Activated CD8-positive, alpha-beta T cell treated with anti-CD3 and anti-CD28 coated beads for 36 hours (primary cell): ENCODE measurements around the gene ACTL6A. TPM values are rescaled to one million over a fixed set of nuclear protein-coding genes. Genes with fewer than 3 reads are reported as not detected.
"Not testable (repeated sequence)": the region's sequence is repeated elsewhere in the genome, so short reads cannot be mapped to it uniquely, and the experiment has no call there.

Experiments
- ATAC-seq: fragments of 200-7000 bp; cut with Tn5 transposase; one replicate; pipeline ENCODE4 v1.10.0; 2021; ENCODE audit warnings: mild to moderate bottlenecking, moderate library complexity
- CTCF ChIA-PET: fragments of 350-600 bp; sonication (Branson Sonifier 250); formaldehyde crosslinking; loops from one replicate; lab custom pipeline; 2021; ENCODE audit warnings: antibody characterized with exemption; lab: Charles Lee
- POLR2A ChIA-PET: fragments of 350-600 bp; sonication (Branson Sonifier 250); formaldehyde crosslinking; loops from one replicate; lab custom pipeline; 2021; ENCODE audit warnings: antibody characterized with exemption; lab: Charles Lee
- DNase-seq: peaks from one replicate; pipeline ENCODE4 v3.0.0-alpha.2; 2020
- H3K27ac Mint-ChIP-seq: one replicate; pipeline ENCODE4 v1.8.0; 2021; ENCODE audit warnings: mild to moderate bottlenecking, mixed read lengths
- H3K27me3 Mint-ChIP-seq: one replicate; pipeline ENCODE4 v1.8.0; 2021; ENCODE audit warnings: mixed read lengths
- H3K36me3 Mint-ChIP-seq: one replicate; pipeline ENCODE4 v1.8.0; 2021; ENCODE audit warnings: low read depth, mixed read lengths
- H3K4me1 Mint-ChIP-seq: one replicate; pipeline ENCODE4 v1.8.0; 2021; ENCODE audit warnings: low read depth, mixed read lengths
- H3K4me3 Mint-ChIP-seq: one replicate; pipeline ENCODE4 v1.8.0; 2021; ENCODE audit warnings: mild to moderate bottlenecking, moderate library complexity, mixed read lengths
- H3K9me3 Mint-ChIP-seq: one replicate; pipeline ENCODE4 v1.8.0; 2021; ENCODE audit warnings: mixed read lengths
- CTCF ChIP-seq: fragments of 200-600 bp; IDR thresholded peaks from one replicate; pipeline ENCODE4 v1.8.0; 2022; ENCODE audit warnings: antibody characterized with exemption, mild to moderate bottlenecking
- intact Hi-C: fragments of 100-400 bp; cut with micrococcal nuclease; formaldehyde crosslinking; loops from one replicate; pipeline ENCODE4 v1.10.0; 2022
- total RNA-seq, 2 experiments: library from RNA; stranded (reverse); gene quantifications; one replicate each; pipeline ENCODE4 v1.2.3, GENCODE V29; 2021

The ACTL6A gene
- total RNA-seq: 10 to 100 TPM; 87.1 to 88.4 TPM

DNA sequence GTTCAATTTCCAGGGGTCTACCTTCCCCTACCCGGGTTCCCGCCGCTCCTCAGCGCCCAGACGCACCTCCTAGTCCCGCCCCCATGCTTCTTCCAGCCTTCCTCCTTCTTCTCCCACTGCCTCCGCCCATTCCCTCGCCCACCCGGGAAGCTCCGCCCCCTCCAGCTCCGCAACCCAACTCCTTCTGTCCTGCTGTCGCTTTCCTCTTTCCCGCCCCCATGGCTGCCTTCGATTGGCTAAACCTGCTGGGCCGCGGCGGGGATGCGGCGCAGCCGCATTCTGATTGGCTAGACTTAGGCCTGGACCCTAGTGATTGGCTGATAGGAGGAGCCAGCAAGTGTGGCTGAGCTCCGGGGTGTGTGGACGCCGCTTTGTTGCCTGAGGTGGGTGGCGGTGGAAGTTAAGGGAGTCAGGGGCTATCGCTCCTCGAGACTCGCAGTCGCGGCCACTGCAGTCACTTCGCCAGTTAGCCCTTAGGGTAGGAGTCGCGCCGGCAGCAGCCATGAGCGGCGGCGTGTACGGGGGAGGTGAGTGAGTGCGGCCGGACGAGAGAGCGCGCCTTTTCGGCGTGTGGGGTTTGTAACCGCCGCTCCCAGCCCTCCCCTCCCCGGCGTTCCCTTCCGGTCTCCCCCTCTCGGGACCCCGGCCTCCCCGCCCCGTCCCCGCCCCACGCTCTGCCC, at the start of gene ACTL6A:
Gene ACTL6A, plus strand, starts transcription at position 336 of the 680 bp plus-strand sequence. Its CDS starts 167 bp downstream, at position 503.
- ATAC-seq: peak; percentile 91
- peak within 1 kb of the TSS; percentile 99 for H3K27ac Mint-ChIP-seq
- H3K27me3 Mint-ChIP-seq: peaks cover 3% of the 10 kb centered on the region
- no peaks in the 10 kb centered on the region for H3K9me3 Mint-ChIP-seq
- no peak for TF ChIP-seq CTCF
- ChIA-PET POLR2A (interaction anchor here (0.6 to 1.9 kb wide), 8 partner anchors 12 to 491 kb away, joined by 3 to 10 read pairs (median 5); partner anchors contain the start of genes MFN1, MRPL47, NDUFB5 and PIK3CA), CTCF (interaction anchor here (1.4 to 2.3 kb wide), 5 partner anchors 42 to 547 kb away, joined by 3 to 6 read pairs (median 5); partner anchors contain the start of genes MRPL47 and NDUFB5)
- intact Hi-C loops: loop anchor here (5.0 to 10.0 kb wide), 4 partner anchors 40 to 548 kb away; partner anchors contain the start of genes MFN1, MRPL47, NDUFB5 and ZNF639
- peaks cover 4% of the 10 kb centered on the region for H3K36me3 Mint-ChIP-seq
- peaks cover 28% of the 10 kb centered on the region for H3K4me1 Mint-ChIP-seq
- peak within 1 kb of the TSS; percentile 86 for H3K4me3 Mint-ChIP-seq
- DNase-seq: peak; percentile 99

- Mint-ChIP-seq H3K9me3 (peaks cover 13% of the 10 kb centered on the region), H3K4me3 (no peak overlapping the region), H3K36me3 (no peaks in the 10 kb centered on the region), H3K27me3 (peaks cover 1% of the 10 kb centered on the region), H3K4me1 (no peaks in the 10 kb centered on the region), H3K27ac (no peak overlapping the region)
- no peak for DNase-seq
- ATAC-seq: no peak
- intact Hi-C loops: no loop called here
- ChIA-PET CTCF (no interaction called here), POLR2A (no interaction called here)
- TF ChIP-seq CTCF: no peak
Measured at GRCh38 chr3:179513862-179514261, 48.9 kb upstream of the ACTL6A start.

- peaks cover 13% of the 10 kb centered on the region for H3K9me3 Mint-ChIP-seq
- H3K36me3 Mint-ChIP-seq, ATAC-seq, CTCF ChIA-PET, H3K27me3 Mint-ChIP-seq, H3K4me1 Mint-ChIP-seq, DNase-seq, POLR2A ChIA-PET, H3K4me3 Mint-ChIP-seq, intact Hi-C loops, H3K27ac Mint-ChIP-seq: not testable (repeated sequence)
Measured at GRCh38 chr3:179516461-179517251, 46.1 kb upstream of the ACTL6A start.

DNA sequence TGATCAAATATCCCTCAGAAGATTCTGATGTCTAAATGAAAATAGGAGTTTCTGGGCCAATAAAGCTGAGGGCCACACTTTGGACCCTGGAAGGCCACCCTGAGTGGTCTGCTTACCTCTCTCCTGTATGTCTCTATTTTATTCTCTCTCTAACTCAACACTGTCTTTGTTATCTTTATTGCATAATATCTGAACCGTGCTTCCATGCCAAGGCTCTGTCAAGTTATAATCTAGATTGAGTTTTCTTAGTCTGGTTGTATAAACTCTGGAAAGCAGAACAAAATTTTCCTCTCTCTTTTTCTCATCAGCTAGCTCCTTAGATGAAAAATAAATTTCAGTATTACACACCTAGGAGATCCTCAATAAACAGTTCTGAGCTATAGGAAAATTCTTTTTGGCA, 36.2 kb upstream of the ACTL6A start:
- no peak for ATAC-seq
- intact Hi-C loops: no loop called here
- CTCF ChIA-PET: no interaction called here

More for the DNA sequence above, 36.2 kb upstream of the ACTL6A start:
- POLR2A ChIA-PET: interaction anchor here (0.7 kb wide), 1 partner anchor 72 kb away, joined by 3 read pairs; no protein-coding TSS in a partner anchor
- DNase-seq: no peak
- TF ChIP-seq CTCF: no peak
- no peaks in the 10 kb centered on the region for H3K4me1 Mint-ChIP-seq
- peaks cover 3% of the 10 kb centered on the region for H3K27me3 Mint-ChIP-seq
- no peak overlapping the region for H3K27ac Mint-ChIP-seq
- no peak overlapping the region for H3K4me3 Mint-ChIP-seq
- no peaks in the 10 kb centered on the region for H3K9me3 Mint-ChIP-seq
- no peaks in the 10 kb centered on the region for H3K36me3 Mint-ChIP-seq
